Esophagus muscularis mucosa (tissue), 4 donors: ENCODE data around the gene POU2F2. TPM values are rescaled to one million over a fixed set of nuclear protein-coding genes. Genes with fewer than 3 reads are reported as not detected.

Experiments used
- DNase-seq: peaks from one replicate; pipeline ENCODE4 v3.0.0-alpha.2; 2017; ENCODE audit errors: extremely low spot score
- H3K27ac ChIP-seq, 4 donors: fragments of 200-600 bp; sonication (generic); replicated peaks in 1 of 4; 1 replicate in 3 of 4; 2 replicates in 1 of 4; pipeline ENCODE4 v1.5.1; 2016 to 2019; ENCODE audit warnings: mild to moderate bottlenecking in 1 of 4
- H3K27me3 ChIP-seq, 4 donors: fragments of 200-600 bp; sonication (generic); one replicate each; pipeline versions ENCODE4 v1.5.1 to v1.6.0; 2016 to 2019
- H3K36me3 ChIP-seq, 4 donors: fragments of 200-600 bp; sonication (generic); one replicate each; pipeline ENCODE4 v1.5.1; 2016 to 2019
- H3K4me1 ChIP-seq, 4 donors: fragments of 200-600 bp; sonication (generic); one replicate each; pipeline ENCODE4 v1.5.1; 2016 to 2019
- H3K4me3 ChIP-seq, 4 donors: fragments of 200-600 bp; sonication (generic); 1 replicate in 2 of 4; 2 replicates in 2 of 4; pipeline ENCODE4 v1.5.1; 2016 to 2019; ENCODE audit warnings: mild to moderate bottlenecking in 4 of 4, moderate library complexity in 1 of 4
- H3K9me3 ChIP-seq, 4 donors: fragments of 200-600 bp; sonication (generic); 1 replicate in 3 of 4; 2 replicates in 1 of 4; pipeline ENCODE4 v1.5.1; 2016 to 2019
- CTCF ChIP-seq, 3 experiments: fragments of 200-600 bp in 2 of 3; fragments of 450-650 bp in 1 of 3; sonication (generic) in 2 of 3; IDR thresholded peaks; one replicate each; pipeline ENCODE4 v1.5.1; 2017 to 2019; ENCODE audit warnings: antibody characterized with exemption in 3 of 3, mild to moderate bottlenecking in 2 of 3, moderate library complexity in 1 of 3
- EP300 ChIP-seq: sonication (generic); formaldehyde crosslinking; IDR thresholded peaks from one replicate; pipeline ENCODE4 v1.6.1; 2017; ENCODE audit warnings: antibody characterized with exemption
- POLR2A ChIP-seq: fragments of 450-650 bp; IDR thresholded peaks from one replicate; pipeline ENCODE4 v1.6.1; 2017; ENCODE audit warnings: antibody characterized with exemption, moderate library complexity, mild to moderate bottlenecking, low read depth
- POLR2AphosphoS5 ChIP-seq, 2 donors: sonication (generic); formaldehyde crosslinking; IDR thresholded peaks; one replicate each; pipeline ENCODE4 v1.6.1; 2017; ENCODE audit warnings: antibody characterized with exemption in 2 of 2
- WGBS: methylation state at CpG from one replicate; pipeline ENCODE4 v1.1.5; 2018; 5-methylcytosine and 5-hydroxymethylcytosine counted together
- intact Hi-C: fragments of 100-400 bp; cut with DNase I; formaldehyde crosslinking; loops from one replicate; pipeline ENCODE4 v1.15.1; 2023
- total RNA-seq, 4 donors: library from RNA; depleted of rRNA; stranded (reverse); fragments of >200 nt; gene quantifications; one replicate each; pipeline versions ENCODE4 v1.1.0 to v1.2.1, GENCODE V29; 2016

The POU2F2 gene
- total RNA-seq, 4 donors from 2014 or later = 0.52 to 2.5 (median 1.5) TPM

- intact Hi-C loops = no loop called here
- Histone ChIP-seq H3K36me3 (peaks cover 0 to 5% (median 2%) of the 10 kb centered on the region in 4 donors), H3K4me1 (peaks cover 5 to 45% (median 42%) of the 10 kb centered on the region in 4 donors), H3K4me3 (no peak overlapping the region), H3K27ac (no peak overlapping the region), H3K9me3 (no peaks in the 10 kb centered on the region), H3K27me3 (no peaks in the 10 kb centered on the region)
- 89% methylated on average over 11 of the region's 13 CpGs for WGBS
- no peak for DNase-seq
- TF ChIP-seq POLR2AphosphoS5 (IDR thresholded peaks at IDR 0.05) (no peak), EP300 (no peak), POLR2A (no peak)
Measured at GRCh38 chr19:42089772-42090171, 42.5 kb downstream of the POU2F2 start.

GRCh38 chr19:42089191-42089750 lies 43.0 kb downstream of the POU2F2 start:
- no peak for DNase-seq
- Histone ChIP-seq H3K9me3 (no peaks in the 10 kb centered on the region), H3K36me3 (peaks cover 0 to 5% (median 2%) of the 10 kb centered on the region in 4 donors), H3K4me3 (peak overlapping the region in 3 of 4 donors; percentile 6 to 34 (median 10)), H3K27me3 (no peaks in the 10 kb centered on the region), H3K27ac (peak overlapping the region; percentile 46 to 76 (median 72)), H3K4me1 (peaks cover 5 to 41% (median 38%) of the 10 kb centered on the region in 4 donors)
- no peak for TF ChIP-seq POLR2AphosphoS5 (IDR thresholded peaks at IDR 0.05)
- no peak for TF ChIP-seq CTCF (IDR thresholded peaks at IDR 0.05)
- no peak for TF ChIP-seq POLR2A
- no peak for TF ChIP-seq EP300
- intact Hi-C loops = no loop called here
- 74% methylated on average over 13 of the region's 13 CpGs for WGBS

- H3K4me3 ChIP-seq = peak overlapping the region; percentile 6 to 34 (median 15)
- peaks cover 0 to 9% (median 5%) of the 10 kb centered on the region in 4 donors for H3K36me3 ChIP-seq
- no peaks in the 10 kb centered on the region for H3K9me3 ChIP-seq
- H3K27ac ChIP-seq = peak overlapping the region; percentile 46 to 76 (median 72)
- H3K27me3 ChIP-seq = no peaks in the 10 kb centered on the region
- 57% methylated on average over 15 of the region's 18 CpGs for WGBS
- TF ChIP-seq POLR2AphosphoS5 (IDR thresholded peaks at IDR 0.05) (no peak), EP300 (no peak), CTCF (IDR thresholded peaks at IDR 0.05) (no peak), POLR2A (no peak)
- H3K4me1 ChIP-seq = peaks cover 5 to 34% (median 33%) of the 10 kb centered on the region in 4 donors
- DNase-seq = no peak
- intact Hi-C loops = no loop called here
Measured at GRCh38 chr19:42088471-42089190, 43.6 kb downstream of the POU2F2 start.

- no peak for TF ChIP-seq CTCF (IDR thresholded peaks at IDR 0.05)
- TF ChIP-seq POLR2AphosphoS5 (IDR thresholded peaks at IDR 0.05) = no peak
- no peak for TF ChIP-seq EP300
- TF ChIP-seq POLR2A = no peak
- peaks cover 2 to 28% (median 26%) of the 10 kb centered on the region in 4 donors for H3K4me1 ChIP-seq
- H3K4me3 ChIP-seq = no peak overlapping the region
- no peaks in the 10 kb centered on the region for H3K27me3 ChIP-seq
- peaks cover 0 to 22% (median 13%) of the 10 kb centered on the region in 4 donors for H3K36me3 ChIP-seq
- no peak for DNase-seq
- H3K9me3 ChIP-seq = no peaks in the 10 kb centered on the region
- peak overlapping the region in 2 of 4 donors; percentile 25 to 26 for H3K27ac ChIP-seq
- intact Hi-C loops = no loop called here
- WGBS = 86% methylated on average over 11 of the region's 11 CpGs
Measured at GRCh38 chr19:42086770-42087550, 45.3 kb downstream of the POU2F2 start.

GRCh38 chr19:42086188-42086736 lies 46.0 kb downstream of the POU2F2 start:
- WGBS = 82% methylated on average over 9 of the region's 9 CpGs
- Histone ChIP-seq H3K27me3 (no peaks in the 10 kb centered on the region), H3K4me3 (no peak overlapping the region), H3K36me3 (peaks cover 0 to 27% (median 18%) of the 10 kb centered on the region in 4 donors), H3K4me1 (peaks cover 0 to 28% (median 21%) of the 10 kb centered on the region in 4 donors), H3K9me3 (no peaks in the 10 kb centered on the region), H3K27ac (no peak overlapping the region)
- no peak for DNase-seq
- no peak for TF ChIP-seq CTCF (IDR thresholded peaks at IDR 0.05)
- no peak for TF ChIP-seq POLR2A
- no peak for TF ChIP-seq EP300
- TF ChIP-seq POLR2AphosphoS5 (IDR thresholded peaks at IDR 0.05) = no peak
- intact Hi-C loops = no loop called here
